Naive thymus-derived CD4-positive, alpha-beta T cell (primary cell): ENCODE data around the gene GOLGA3. TPM values are rescaled to one million over a fixed set of nuclear protein-coding genes. Genes with fewer than 3 reads are reported as not detected.

ENCODE experiments used
- ATAC-seq: fragments of 150-1000 bp; cut with Tn5 transposase; 2 replicates; pipeline ENCODE4 v1.10.0; 2021; ENCODE audit warnings: mild to moderate bottlenecking, moderate library complexity
- CTCF ChIA-PET: fragments of 350-600 bp; sonication (Branson Sonifier 250); formaldehyde crosslinking; loops from one replicate; lab custom pipeline; 2021; ENCODE audit warnings: antibody characterized with exemption; lab: Charles Lee
- POLR2A ChIA-PET: fragments of 350-600 bp; sonication (Branson Sonifier 250); formaldehyde crosslinking; loops from one replicate; lab custom pipeline; 2021; ENCODE audit warnings: antibody characterized with exemption, inconsistent platforms; lab: Charles Lee
- DNase-seq, 9 donors: peaks; one replicate each; pipeline versions ENCODE4 v3.0.0 to v3.0.0-alpha.2; 2020 to 2022; ENCODE audit warnings: mixed read lengths in 1 of 9
- H3K27ac ChIP-seq: one replicate; pipeline ENCODE4 v1.7.0; 2013; ENCODE audit warnings: mild to moderate bottlenecking, low read depth, low read length, moderate library complexity
- H3K27me3 ChIP-seq, 2 donors: one replicate each; pipeline ENCODE4 v1.7.0; 2013; ENCODE audit warnings: low read length in 2 of 2, mild to moderate bottlenecking in 2 of 2, moderate library complexity in 2 of 2; ENCODE audit not compliant: control insufficient read depth in 2 of 2, insufficient read depth in 2 of 2
- H3K36me3 ChIP-seq, 3 experiments: 1 replicate in 2 of 3; 2 replicates in 1 of 3; pipeline ENCODE4 v1.7.0; 2013; ENCODE audit warnings: low read length in 3 of 3, mild to moderate bottlenecking in 3 of 3, moderate library complexity in 1 of 3; ENCODE audit not compliant: insufficient read depth in 3 of 3, control insufficient read depth in 2 of 3
- H3K4me1 ChIP-seq, 2 donors: one replicate each; pipeline ENCODE4 v1.7.0; 2013; ENCODE audit warnings: low read length in 2 of 2, mild to moderate bottlenecking in 2 of 2, moderate library complexity in 1 of 2; ENCODE audit not compliant: control insufficient read depth in 2 of 2, insufficient read depth in 2 of 2
- H3K4me3 ChIP-seq: 2 replicates; pipeline ENCODE4 v1.7.0; 2013; ENCODE audit warnings: mild to moderate bottlenecking, low read length
- H3K9me3 ChIP-seq, 3 experiments: 1 replicate in 2 of 3; 2 replicates in 1 of 3; pipeline ENCODE4 v1.7.0; 2013; ENCODE audit warnings: low read length in 3 of 3; ENCODE audit not compliant: control insufficient read depth in 2 of 3
- H3K27ac Mint-ChIP-seq, 9 donors: one replicate each; pipeline ENCODE4 v1.8.0; 2020 to 2022; ENCODE audit warnings: mixed read lengths in 9 of 9, mild to moderate bottlenecking in 8 of 9, moderate library complexity in 5 of 9, inconsistent platforms in 2 of 9
- H3K27me3 Mint-ChIP-seq, 5 donors: one replicate each; pipeline ENCODE4 v1.8.0; 2021 to 2022; ENCODE audit warnings: mixed read lengths in 5 of 5, mild to moderate bottlenecking in 1 of 5
- H3K36me3 Mint-ChIP-seq, 5 donors: one replicate each; pipeline ENCODE4 v1.8.0; 2020 to 2022; ENCODE audit warnings: mixed read lengths in 5 of 5, mild to moderate bottlenecking in 3 of 5, inconsistent platforms in 1 of 5
- H3K4me1 Mint-ChIP-seq, 7 donors: one replicate each; pipeline ENCODE4 v1.8.0; 2020 to 2022; ENCODE audit warnings: mixed read lengths in 7 of 7, mild to moderate bottlenecking in 3 of 7, inconsistent platforms in 1 of 7
- H3K4me3 Mint-ChIP-seq, 10 donors: one replicate each; pipeline ENCODE4 v1.8.0; 2020 to 2022; ENCODE audit warnings: mild to moderate bottlenecking in 10 of 10, mixed read lengths in 10 of 10, moderate library complexity in 6 of 10, inconsistent platforms in 2 of 10
- H3K9me3 Mint-ChIP-seq, 11 donors: one replicate each; pipeline ENCODE4 v1.8.0; 2020 to 2022; ENCODE audit warnings: mixed read lengths in 11 of 11, mild to moderate bottlenecking in 4 of 11, inconsistent platforms in 1 of 11, moderate library complexity in 1 of 11
- intact Hi-C, 2 donors: fragments of 100-400 bp; cut with micrococcal nuclease; formaldehyde crosslinking; loops; one replicate each; pipeline ENCODE4 v1.15.1; 2023
- polyA plus RNA-seq, 2 donors: library from polyadenylated mRNA; unstranded; fragments of 300-500 nt; fragmentation: Illumina TruSeq; gene quantifications; one replicate each; pipeline ENCODE4 v1.2.3, GENCODE V29; 2021
- total RNA-seq, 6 experiments: library from RNA in 5 of 6; stranded (reverse) in 5 of 6; gene quantifications; 1 replicate in 5 of 6; 2 replicates in 1 of 6; pipeline ENCODE4 v1.2.3 and lab custom pipeline; 2021 to 2026

GOLGA3 gene
- total and polyA plus RNA-seq, 7 experiments from 2014 or later, result 11.7 to 65.7 (median 52.1) TPM

GRCh38 chr12:132825861-132826260, 2.8 kb downstream of the GOLGA3 start:
- intact Hi-C loops, result loop anchor here in 1 of 2 donors (5.0 kb wide), 1 partner anchor 211 kb away; the partner anchor contains the start of gene ZNF84
- Mint-ChIP-seq H3K9me3 (peaks cover 0 to 6% (median 0%) of the 10 kb centered on the region in 11 donors), H3K4me3 (peak overlapping the region in 6 of 10 donors; percentile 34 to 95 (median 78)), H3K4me1 (peaks cover 22 to 54% (median 47%) of the 10 kb centered on the region in 7 donors), H3K27me3 (peaks cover 0 to 3% (median 0%) of the 10 kb centered on the region in 5 donors), H3K27ac (peak overlapping the region in 4 of 9 donors; percentile 13 to 68 (median 50)), H3K36me3 (peaks cover 0 to 22% (median 0%) of the 10 kb centered on the region in 5 donors)
- DNase-seq, result no peak
- Histone ChIP-seq H3K36me3 (peaks cover 0 to 44% (median 6%) of the 10 kb centered on the region in 3 experiments), H3K27ac (no peak overlapping the region), H3K4me1 (peaks cover 8 to 22% of the 10 kb centered on the region in 2 donors), H3K9me3 (no peaks in the 10 kb centered on the region), H3K4me3 (no peak overlapping the region), H3K27me3 (no peaks in the 10 kb centered on the region)
- ChIA-PET CTCF (no interaction called here), POLR2A (no interaction called here)
- no peak for ATAC-seq

- CTCF ChIA-PET, result no interaction called here
- Histone ChIP-seq H3K9me3 (no peaks in the 10 kb centered on the region), H3K36me3 (peaks cover 6 to 51% (median 6%) of the 10 kb centered on the region in 3 experiments), H3K27me3 (no peaks in the 10 kb centered on the region), H3K4me3 (no peak overlapping the region), H3K4me1 (peaks cover 8 to 22% of the 10 kb centered on the region in 2 donors), H3K27ac (no peak overlapping the region)
- Mint-ChIP-seq H3K4me3 (peak overlapping the region in 2 of 10 donors; percentile 92 to 94), H3K27ac (peak overlapping the region in 4 of 9 donors; percentile 9 to 54 (median 47)), H3K36me3 (peaks cover 0 to 22% (median 0%) of the 10 kb centered on the region in 5 donors), H3K9me3 (peaks cover 0 to 6% (median 0%) of the 10 kb centered on the region in 11 donors), H3K27me3 (peaks cover 0 to 3% (median 0%) of the 10 kb centered on the region in 5 donors), H3K4me1 (peaks cover 22 to 54% (median 47%) of the 10 kb centered on the region in 7 donors)
- no peak for ATAC-seq
- POLR2A ChIA-PET, result no interaction called here
- intact Hi-C loops, result loop anchor here in 1 of 2 donors (5.0 kb wide), 1 partner anchor 212 kb away; the partner anchor contains the start of gene ZNF84
- no peak for DNase-seq
These were observed 3.6 kb downstream of the GOLGA3 start for GRCh38 chr12:132825089-132825488.

- peaks cover 0 to 3% (median 0%) of the 10 kb centered on the region in 5 donors for H3K27me3 Mint-ChIP-seq
- ATAC-seq (no peak), DNase-seq (no peak)
- H3K27ac Mint-ChIP-seq, result peak overlapping the region in 1 of 9 donors; percentile 19
- Histone ChIP-seq H3K4me1 (peaks cover 8 to 16% of the 10 kb centered on the region in 2 donors), H3K36me3 (peaks cover 6 to 61% (median 7%) of the 10 kb centered on the region in 3 experiments), H3K9me3 (no peaks in the 10 kb centered on the region), H3K4me3 (no peak overlapping the region), H3K27me3 (no peaks in the 10 kb centered on the region), H3K27ac (no peak overlapping the region)
- H3K9me3 Mint-ChIP-seq, result peaks cover 0 to 3% (median 0%) of the 10 kb centered on the region in 11 donors
- peaks cover 18 to 47% (median 41%) of the 10 kb centered on the region in 7 donors for H3K4me1 Mint-ChIP-seq
- no peak overlapping the region for H3K4me3 Mint-ChIP-seq
- H3K36me3 Mint-ChIP-seq, result peaks cover 0 to 27% (median 0%) of the 10 kb centered on the region in 5 donors
- intact Hi-C loops, result no loop called here
- POLR2A ChIA-PET, result interaction anchor here (0.7 to 1.0 kb wide), 2 partner anchors 16 to 26 kb away, joined by 3 read pairs; no protein-coding TSS in a partner anchor
- CTCF ChIA-PET, result no interaction called here
These were observed 4.6 kb downstream of the GOLGA3 start for GRCh38 chr12:132824053-132824452.

DNA sequence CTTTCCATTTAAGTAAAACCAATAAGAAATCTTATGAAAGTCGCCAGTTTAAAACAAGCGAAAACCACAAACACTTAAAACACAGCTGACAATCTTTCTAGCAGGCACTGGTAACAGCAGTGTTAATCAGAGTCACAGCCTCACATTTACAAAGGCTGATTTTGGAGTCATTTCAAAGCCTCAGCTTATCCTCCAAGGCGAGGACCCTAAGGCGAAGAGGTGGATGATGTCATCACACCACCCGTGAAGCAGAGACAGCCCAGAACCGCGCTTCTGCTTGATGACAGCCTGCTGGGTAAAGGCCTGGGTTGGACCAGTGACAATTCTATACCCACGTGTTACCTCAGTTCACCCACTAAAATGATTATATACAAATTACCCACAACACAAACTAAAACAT, 10.1 kb downstream of the GOLGA3 start:
- CTCF ChIA-PET, result no interaction called here
- Mint-ChIP-seq H3K4me3 (no peak overlapping the region), H3K27me3 (no peaks in the 10 kb centered on the region), H3K9me3 (no peaks in the 10 kb centered on the region), H3K4me1 (peaks cover 0 to 9% (median 0%) of the 10 kb centered on the region in 7 donors), H3K36me3 (peaks cover 0 to 23% (median 8%) of the 10 kb centered on the region in 5 donors), H3K27ac (peak overlapping the region in 3 of 9 donors; percentile 26 to 91 (median 42))
- H3K4me3 ChIP-seq, result no peak overlapping the region
- DNase-seq, result no peak
- H3K27ac ChIP-seq, result no peak overlapping the region
- POLR2A ChIA-PET, result no interaction called here
- no peaks in the 10 kb centered on the region for H3K9me3 ChIP-seq
- H3K36me3 ChIP-seq, result peaks cover 7 to 74% (median 8%) of the 10 kb centered on the region in 3 experiments
- no peaks in the 10 kb centered on the region for H3K4me1 ChIP-seq
- ATAC-seq, result peak; percentile 53
- intact Hi-C loops, result no loop called here
- H3K27me3 ChIP-seq, result no peaks in the 10 kb centered on the region

DNA sequence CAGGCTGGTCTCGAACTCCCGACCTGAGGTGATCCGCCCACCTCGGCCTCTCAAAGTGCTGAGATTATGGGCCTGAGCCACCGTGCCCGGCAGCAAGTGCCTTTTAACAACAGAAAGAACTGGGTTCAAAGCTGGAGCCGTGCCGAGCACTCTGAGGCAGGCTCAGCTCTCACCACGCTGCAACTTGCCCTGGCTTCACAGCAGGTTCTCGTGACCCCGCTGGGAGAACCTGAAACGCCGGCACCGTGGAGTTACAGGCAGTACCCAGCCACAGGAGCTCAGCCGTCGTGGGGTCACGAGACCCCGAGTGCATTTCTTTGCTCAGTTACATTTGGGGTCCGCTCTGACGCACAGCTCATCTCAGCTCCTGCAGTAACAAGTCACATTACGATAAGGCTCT, 14.4 kb downstream of the GOLGA3 start:
- DNase-seq, result no peak
- Histone ChIP-seq H3K4me1 (peaks cover 0 to 5% of the 10 kb centered on the region in 2 donors), H3K27me3 (no peaks in the 10 kb centered on the region), H3K4me3 (no peak overlapping the region), H3K9me3 (no peaks in the 10 kb centered on the region), H3K36me3 (peaks cover 0 to 66% (median 19%) of the 10 kb centered on the region in 3 experiments), H3K27ac (no peak overlapping the region)
- H3K36me3 Mint-ChIP-seq, result peaks cover 10 to 38% (median 24%) of the 10 kb centered on the region in 5 donors
- H3K27ac Mint-ChIP-seq, result no peak overlapping the region
- ChIA-PET CTCF (no interaction called here), POLR2A (no interaction called here)
- no peak overlapping the region for H3K4me3 Mint-ChIP-seq
- H3K27me3 Mint-ChIP-seq, result no peaks in the 10 kb centered on the region
- intact Hi-C loops, result loop anchor here in 1 of 2 donors (2.0 kb wide), 1 partner anchor 15 kb away; the partner anchor contains the start of gene GOLGA3
- no peak for ATAC-seq
- peaks cover 0 to 23% (median 5%) of the 10 kb centered on the region in 7 donors for H3K4me1 Mint-ChIP-seq
- no peaks in the 10 kb centered on the region for H3K9me3 Mint-ChIP-seq

DNA sequence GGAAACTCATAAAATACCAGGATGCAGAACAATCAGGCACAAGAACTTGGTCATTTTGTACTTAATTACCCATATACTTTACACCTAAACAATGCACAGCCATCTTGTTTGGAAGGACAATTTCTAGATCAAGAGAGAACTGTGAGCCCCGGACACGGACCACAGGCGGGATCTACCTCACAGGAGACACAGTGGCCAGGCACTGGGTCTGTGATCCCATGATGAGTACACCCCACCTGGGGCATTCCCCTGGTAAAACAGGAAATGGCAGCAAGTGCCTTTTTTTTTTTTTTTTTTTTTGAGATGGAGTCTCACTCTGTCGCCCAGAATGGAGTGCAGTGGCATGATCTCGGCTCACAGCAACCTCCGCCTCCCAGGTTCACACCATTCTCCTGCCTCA, 15.2 kb downstream of the GOLGA3 start:
- H3K27ac ChIP-seq, result no peak overlapping the region
- DNase-seq, result no peak
- H3K36me3 ChIP-seq, result peaks cover 2 to 62% (median 14%) of the 10 kb centered on the region in 3 experiments
- intact Hi-C loops, result no loop called here
- Mint-ChIP-seq H3K36me3 (peaks cover 10 to 43% (median 24%) of the 10 kb centered on the region in 5 donors), H3K27me3 (no peaks in the 10 kb centered on the region), H3K4me3 (peak overlapping the region in 1 of 10 donors; percentile 20), H3K27ac (peak overlapping the region in 2 of 9 donors; percentile 18 to 52), H3K4me1 (peaks cover under 1 to 24% (median 5%) of the 10 kb centered on the region in 7 donors), H3K9me3 (no peaks in the 10 kb centered on the region)
- no peaks in the 10 kb centered on the region for H3K9me3 ChIP-seq
- no peak for ATAC-seq
- POLR2A ChIA-PET, result no interaction called here
- no peak overlapping the region for H3K4me3 ChIP-seq
- no peaks in the 10 kb centered on the region for H3K27me3 ChIP-seq
- H3K4me1 ChIP-seq, result peaks cover 0 to 5% of the 10 kb centered on the region in 2 donors
- CTCF ChIA-PET, result no interaction called here
